Renal pelvis (tissue), 4 donors: ENCODE data around the gene GMDS. TPM values are rescaled to one million over a fixed set of nuclear protein-coding genes. Genes with fewer than 3 reads are reported as not detected.

Source experiments
- DNase-seq: peaks from one replicate; pipeline ENCODE4 v3.0.0-alpha.2; 2013
- polyA plus RNA-seq, 3 donors: library from polyadenylated mRNA; unstranded; fragments of 120-200 nt; gene quantifications; one replicate each; pipeline ENCODE4 v1.2.1, GENCODE V29; 2013; ENCODE audit not compliant: insufficient read length in 3 of 3

The GMDS gene
- polyA plus RNA-seq, 3 donors = 66.8 to 76.2 (median 68.5) TPM

DNA sequence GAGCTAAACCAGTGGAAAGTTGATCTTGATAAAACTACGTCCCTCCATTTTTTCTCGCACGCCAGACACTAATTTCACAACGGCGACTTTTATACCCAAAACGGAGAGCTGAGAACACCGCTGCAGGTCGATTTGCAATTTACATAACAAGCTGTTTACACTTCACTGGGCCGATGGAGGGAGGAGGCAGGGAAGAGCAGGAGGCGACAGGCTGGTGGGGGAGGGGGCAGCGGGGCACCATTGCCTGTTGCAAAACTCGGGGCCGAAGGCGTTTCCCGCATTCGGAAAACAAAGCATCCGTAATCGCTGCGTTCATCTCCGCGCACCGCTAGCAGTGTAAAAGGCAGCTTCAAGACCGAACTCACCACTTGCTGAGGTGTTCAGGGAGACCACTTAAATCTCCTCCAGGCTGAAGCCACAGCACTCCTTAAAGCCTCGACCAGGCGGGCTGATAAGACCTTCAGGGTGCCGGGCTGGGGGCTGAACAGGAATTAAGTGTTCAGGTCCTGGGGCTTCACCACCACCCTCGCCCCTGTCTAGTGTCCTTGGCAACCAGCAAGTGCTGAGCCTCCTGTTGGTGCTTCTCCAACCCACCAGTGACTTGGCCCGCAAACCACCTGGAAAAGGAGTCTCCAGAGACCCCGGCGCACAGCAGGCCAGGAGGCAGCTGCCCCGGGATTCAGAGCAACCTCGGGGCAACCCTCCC is 637.7 kb downstream of the GMDS start:
- no peak for DNase-seq

DNA sequence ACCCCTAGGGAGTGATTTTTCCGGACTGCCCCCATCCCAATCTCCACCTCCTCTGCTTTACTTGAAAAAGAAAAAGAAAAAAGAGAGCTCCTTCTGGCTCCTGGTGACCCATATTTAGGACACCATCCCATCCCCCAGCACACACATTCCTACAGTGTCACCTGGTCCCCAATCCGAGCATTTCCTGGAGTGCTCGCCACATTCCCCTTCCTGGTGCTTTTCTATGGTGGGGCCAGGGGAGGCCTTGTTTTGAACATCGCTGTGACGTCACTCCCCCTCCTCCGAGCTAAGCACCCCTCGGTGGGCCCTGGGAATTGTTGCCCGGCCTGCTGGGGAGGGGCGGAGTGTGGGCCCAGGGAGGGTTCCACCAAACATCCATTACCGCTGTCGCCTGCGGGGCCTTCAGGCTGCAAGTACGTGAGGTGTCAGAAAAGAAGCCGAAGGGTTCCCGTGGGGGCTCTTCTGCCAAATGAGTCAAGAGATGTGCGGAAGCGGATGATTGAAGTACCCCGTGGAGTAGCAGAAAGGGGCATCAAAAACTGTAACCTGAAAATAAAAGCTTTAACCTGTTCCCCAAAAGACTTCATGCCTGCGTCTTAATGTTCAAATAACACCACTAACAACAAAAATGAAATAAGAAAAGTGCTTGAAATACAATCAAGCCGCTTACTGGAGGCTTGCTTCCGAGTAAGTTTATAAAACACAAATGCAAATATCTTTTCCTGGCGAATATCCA is 638.5 kb downstream of the GMDS start:
- no peak for DNase-seq

DNA sequence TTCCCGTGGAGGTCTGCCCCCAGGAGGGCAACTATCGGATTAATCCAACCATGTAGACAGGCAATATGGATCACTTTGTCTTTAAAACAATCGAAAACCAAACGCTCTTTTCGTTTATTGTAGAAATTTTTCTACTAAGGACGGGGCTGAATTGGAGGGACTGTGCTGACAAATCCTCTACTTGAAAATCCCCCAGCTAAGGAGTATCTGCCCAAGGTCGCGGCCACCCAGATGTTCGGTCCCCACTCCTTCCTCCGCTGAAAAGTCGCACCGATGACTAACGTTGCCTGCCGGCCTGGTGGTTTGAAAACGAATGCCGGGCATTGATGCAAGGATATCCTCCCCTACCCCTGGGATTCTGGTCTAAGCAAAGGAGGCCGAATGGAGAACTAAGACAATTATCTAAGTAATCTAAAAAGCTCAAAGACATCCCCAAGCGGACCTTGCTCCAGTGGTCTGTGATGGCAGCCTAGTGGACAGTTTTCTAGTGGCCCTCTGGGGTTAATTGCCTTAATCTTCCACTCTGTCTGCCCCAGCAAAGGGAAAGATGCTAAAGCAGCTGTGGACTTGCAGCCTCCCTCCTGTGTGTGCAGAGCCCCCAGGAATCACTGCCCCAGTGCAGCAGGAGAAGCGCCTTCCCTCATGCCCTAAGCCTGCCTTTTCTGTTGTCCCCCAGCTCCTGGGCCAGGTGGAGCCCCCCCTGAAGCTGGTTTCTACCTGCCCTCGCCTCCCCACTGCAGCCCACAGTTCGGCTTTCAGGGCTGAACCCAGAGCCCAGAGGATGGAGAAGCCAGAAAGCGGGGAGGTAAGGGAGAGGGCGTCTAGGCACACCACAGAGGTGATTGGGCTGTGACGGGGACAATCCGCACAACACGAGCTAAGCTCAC is 639.3 kb downstream of the GMDS start:
- DNase-seq = no peak

DNA sequence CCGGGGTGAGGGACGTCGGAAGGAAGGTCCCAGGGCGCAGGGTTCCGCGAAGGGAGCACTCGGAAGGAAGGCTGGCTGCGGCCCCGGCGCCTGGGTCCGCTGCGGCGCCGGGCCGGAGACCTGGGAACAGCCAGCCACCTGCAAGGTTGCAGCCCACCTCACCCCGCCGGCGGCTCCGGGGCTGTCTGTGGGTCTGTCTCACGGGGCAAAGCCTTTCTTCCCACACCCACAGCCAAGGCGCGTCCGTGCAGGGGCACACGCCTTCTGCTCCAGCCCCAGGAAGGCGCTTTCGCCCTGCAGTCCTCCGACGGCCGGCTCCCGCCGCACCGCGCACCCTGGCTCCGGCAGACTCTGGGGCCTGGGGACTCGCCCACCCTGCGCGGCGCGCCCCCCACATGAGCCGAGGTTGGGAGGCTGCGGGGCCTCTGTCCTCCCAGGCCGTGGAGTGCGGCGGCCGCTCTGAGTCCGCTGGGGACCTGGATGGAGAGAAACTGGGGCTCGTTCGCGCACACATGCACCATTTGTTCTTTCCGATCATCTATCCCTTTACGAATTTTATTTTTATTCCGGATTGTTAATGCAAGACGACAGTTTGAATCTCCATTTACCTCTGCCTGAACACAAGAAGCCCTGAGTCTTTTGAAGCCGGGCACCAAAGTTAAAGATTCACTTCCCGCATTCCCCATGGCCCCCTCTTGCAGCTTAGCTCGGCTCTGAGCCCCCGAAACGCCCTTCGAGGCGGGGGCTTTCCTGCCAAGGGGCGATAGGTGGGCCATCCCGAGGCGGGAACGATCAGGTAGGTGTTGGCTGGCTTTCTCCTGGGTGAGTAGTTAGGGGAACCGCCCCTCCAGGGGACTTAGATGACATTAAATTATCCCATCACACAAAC is 640.2 kb downstream of the GMDS start:
- DNase-seq = no peak

DNA sequence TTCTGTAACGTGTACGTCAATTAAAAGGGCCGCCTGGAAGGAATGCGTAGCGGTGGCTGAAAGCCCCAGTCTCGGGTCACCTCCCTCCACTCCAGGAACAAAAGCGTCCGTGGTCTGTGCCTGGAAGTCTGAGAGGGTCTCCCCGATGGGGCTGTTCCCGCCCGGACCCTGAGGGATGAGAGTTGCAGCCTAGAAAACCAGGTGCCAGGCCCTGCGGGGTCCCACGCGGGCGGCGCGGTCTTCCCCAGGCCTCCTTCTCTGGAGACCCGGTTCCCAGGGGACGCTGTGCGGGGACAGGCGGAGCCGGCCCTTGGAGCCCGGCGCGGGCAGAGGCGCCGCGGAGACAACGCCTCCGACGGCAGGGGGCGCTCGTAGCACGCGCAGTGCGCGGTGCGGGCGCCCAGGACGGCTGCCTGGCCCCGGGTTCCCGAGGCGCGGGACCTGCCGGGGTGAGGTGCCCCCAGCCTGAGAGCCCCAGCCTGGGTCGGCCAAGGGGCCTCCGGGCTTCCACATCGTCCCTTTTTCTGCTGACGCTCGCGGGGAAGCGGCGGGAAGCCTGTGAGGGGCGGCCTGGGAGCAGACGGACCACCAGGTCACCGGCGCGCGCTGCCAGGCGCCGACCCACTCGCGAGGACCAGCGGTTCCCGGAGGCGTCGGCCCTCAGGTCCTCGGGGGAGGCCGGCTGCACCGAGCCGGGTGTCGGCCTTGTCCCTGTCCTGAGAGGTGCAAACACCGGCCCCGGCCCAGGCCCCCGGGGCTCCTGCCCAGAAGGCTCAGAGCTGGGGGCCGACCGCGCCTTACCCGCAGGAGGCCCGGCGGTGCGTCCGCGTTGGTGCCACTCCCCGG is 641.0 kb downstream of the GMDS start:
- no peak for DNase-seq

DNA sequence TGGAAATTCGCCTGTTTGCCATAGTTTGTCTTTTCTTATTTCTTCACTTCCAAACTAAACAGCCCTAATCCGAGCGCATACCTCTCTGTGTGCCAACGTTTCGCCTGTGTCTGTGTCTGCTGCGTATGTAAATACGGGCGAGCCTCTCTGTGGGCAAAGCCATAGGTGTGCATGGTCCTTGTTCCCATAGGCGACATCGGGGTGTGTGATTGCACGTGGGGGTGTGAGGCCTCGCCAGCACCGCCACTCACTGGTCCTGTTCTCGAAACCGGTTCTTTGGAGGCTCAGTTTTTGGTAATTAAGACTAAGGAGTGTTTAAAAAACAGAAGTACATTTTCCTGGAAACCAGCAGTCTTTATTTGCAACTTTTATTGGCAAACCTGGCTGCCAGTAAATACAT is 641.7 kb downstream of the GMDS start:
- no peak for DNase-seq

DNA sequence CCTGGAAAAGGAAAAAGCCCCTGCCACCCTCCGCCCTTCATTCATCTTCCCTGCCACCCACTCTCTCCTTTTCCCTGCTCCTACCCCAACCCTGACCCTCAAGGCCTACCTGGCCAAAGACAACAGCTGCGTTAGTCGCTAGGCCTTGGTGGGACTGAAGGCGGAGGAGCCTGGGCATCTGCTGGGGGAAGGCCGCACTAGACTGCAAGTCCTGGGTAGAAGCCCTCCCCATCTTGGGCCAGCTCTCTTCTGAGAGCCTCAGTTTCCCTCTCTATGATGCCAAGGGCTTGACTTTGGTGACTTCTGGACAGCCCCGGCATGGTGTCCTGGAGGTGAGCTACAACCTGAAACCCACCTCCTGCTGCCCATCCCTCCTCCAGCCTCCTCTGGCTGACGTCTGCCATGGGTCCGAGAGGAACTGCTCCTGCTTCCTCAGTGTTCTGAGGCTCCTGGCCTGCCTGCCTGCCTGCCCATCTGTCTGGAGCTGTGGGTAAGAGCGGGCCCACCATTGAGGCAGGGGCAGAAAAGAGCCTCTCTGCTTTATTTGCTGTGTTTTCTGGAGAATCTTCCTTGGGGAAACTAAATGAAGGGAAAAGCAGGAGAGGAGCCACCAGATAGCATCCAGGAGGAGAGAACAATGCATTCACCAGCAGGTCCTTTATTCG is 643.2 kb downstream of the GMDS start:
- DNase-seq = no peak

DNA sequence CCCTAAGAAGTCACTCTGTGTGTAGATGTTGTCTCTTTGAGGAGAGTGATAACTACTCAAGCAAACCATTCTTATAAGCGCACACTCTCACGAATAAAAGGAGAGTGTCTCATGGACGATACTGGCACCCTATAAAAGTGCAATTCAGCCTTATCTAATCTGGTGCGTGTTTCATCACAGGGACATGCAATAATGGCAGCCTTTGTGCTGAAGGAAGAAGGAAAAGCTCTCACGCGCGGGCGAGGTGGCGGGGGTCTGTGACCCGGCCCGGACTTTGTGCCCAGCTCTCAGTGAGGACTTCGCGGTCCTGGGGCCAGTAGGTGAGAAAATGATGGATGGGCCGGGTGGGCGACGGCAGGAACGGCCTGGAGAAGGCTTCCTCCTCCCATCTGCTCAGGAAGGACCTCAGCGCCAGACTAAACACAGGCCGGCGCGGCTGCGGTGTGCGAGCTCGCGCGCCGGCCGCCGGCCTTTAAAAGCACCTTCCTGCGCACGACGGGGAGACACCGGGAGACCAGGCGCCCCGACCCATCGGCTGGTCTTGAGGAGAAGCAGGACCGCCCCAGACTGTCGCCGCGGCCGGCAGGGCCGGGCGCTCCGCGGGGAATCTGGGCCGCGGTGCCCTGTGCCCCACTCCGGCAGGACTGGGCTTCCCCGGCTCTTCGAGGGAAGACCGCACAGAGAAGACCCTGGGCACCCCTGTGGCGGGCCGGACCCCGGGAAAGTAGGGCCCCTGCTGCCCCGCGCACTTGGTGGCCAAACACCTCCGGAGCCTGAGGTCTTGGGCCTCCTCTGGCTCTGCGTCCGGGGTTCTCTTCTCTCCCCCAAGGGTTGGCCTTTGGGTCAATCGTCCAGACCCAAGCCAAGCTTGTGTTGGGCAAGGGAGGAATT is 644.0 kb downstream of the GMDS start:
- DNase-seq = no peak

DNA sequence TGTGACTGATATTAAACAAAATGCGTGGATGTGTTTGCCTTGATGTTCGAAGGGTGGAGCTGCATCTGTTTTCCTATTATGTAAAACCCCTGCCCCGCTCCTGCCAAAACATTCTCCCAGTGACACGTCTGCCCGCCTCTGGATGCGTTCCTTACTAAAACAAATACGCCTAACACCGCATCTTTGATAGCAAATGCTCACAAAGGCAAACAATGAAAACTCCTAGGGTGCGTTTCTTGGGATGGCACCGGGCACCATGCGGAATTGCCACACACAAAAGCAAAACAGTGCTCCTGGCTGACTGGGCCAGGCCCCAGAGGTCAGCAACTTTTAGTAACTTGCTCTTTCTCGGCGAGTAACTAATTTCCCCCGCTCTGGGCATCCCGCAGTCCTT is 644.6 kb downstream of the GMDS start:
- DNase-seq = no peak

DNA sequence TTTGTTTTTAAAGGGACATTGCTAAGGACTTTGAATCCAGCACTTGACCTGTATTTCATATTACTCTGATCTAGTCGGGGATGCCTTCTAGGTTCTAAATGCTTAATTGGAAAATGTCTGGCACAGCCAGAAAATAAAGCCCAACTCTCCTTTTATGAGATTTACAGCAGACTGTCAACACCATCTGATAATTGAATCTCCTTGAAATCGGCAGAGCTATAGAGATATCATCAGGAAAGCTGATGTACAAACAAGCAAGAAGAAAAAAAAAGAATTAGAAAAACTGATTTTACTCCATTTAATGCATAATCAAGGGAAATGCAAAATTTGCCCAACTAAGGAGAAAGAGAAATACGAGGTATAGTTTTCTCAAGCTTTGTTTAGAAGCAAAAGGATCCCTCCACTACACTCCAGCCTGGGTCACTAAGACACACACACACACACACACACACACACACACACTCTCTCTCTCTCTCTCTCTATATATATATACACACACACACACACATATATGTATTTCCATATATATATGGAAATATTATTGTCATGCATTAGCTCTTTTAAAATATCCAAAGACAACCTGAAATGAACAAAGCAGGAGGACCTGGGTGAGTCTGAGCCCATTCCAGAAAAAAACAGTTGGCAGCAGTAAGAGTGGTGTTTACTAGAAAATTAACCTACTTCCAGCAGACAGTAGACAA is 645.2 kb downstream of the GMDS start:
- no peak for DNase-seq

DNA sequence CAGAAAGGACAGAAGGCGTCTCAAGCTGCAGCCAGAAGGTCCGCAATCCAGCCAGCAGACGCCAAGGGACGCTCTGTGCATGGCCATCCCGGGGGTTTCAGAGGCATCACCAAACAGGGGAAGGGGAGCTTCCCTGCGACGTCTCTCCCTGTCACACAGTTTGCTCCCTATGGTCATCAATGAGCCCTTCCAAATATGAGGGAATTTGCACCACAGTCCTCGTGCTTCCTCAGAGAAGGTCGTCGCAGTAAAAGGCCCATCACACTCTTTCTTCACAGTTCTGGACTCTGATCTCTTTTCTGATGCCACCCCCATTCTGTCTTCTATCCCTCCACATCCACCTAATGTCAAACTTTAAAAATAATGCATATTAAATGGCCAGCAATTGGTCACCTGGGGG is 645.9 kb downstream of the GMDS start:
- no peak for DNase-seq

DNA sequence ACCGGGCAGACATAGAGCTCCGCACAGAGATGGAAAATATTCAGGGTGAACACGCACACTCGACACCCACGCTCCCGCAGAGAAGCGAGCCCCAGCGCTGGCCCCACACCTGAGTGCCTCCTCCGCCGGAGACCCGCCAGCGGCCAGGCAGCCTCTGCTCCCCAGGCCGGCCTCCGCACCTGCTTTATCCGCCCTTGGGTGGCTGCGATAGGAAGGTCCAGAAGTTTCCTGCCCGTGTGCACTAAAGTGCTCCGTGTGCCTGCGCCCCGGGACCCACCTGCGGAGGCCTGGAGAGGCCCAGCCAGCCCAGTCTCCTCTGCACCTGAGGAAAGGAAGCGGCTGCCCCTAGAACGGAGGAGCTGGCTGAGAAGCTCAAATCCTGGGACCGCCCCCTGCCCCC is 646.5 kb downstream of the GMDS start:
- no peak for DNase-seq

DNA sequence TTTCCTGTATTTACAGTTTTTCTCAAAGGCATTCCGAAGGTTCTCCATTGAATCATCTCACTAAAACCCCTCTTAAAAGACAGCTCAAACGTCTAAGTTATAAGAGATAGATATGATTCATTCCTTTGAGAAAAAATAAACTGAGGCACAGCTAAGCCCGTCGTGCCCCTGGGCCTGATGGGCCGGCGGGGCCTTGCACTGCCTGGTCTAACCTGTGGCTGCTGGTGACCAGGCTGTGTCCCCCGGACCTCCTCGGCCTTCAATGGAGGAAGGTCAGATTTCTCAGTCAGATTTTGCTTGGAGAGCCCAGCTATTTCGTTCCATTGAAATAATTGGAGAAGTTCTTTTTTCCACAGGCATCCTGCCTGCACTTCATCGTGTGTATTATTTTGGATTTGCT is 647.0 kb downstream of the GMDS start:
- DNase-seq = no peak

DNA sequence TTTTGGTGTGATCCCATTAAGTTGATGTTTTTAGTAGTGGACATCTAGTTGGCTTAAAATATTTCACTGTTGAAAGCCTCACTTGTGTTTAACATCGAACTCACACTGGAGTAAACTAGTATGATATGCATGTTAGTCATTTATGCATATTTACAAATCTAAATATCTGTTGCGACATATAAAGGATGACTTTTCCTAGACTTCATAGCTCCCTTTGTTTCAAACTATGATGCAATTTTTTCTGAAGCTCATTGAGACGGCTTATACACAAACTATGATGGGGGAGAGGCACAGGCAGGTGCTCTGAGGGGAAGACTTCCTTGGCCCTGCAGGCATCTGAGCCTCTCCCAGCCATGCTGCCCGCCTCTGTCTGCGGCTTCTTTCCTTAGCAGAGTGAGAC is 647.5 kb downstream of the GMDS start:
- DNase-seq = no peak

DNA sequence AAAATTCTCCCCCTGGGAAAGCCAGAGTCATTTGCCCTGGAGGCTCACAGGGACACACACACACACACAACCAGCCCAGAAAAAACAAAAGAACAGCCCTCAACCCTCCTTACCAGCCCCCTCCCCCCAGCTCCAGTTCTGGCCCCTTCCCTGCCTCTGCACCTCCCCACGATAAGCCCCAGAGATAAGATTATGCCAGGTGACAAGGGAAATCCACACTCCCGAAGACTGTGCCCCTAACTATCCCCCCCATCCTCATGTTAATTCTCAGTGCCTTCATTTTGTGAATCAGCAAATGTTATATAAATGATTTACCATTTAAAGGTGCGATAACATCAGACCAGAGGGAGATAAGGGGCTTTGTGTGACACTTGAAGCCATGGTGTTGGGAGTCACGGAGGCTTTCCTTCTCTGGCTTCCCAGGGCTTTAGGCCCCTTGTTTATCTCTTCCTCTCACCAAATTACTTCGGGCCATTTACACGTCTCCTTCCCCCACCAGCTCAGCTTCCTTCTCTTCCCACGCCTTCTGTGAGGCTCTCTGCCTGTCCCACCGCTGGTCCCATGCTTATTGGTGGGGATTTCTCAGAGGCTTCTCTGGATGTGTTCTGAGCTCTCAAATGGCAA is 648.2 kb downstream of the GMDS start:
- DNase-seq = no peak

DNA sequence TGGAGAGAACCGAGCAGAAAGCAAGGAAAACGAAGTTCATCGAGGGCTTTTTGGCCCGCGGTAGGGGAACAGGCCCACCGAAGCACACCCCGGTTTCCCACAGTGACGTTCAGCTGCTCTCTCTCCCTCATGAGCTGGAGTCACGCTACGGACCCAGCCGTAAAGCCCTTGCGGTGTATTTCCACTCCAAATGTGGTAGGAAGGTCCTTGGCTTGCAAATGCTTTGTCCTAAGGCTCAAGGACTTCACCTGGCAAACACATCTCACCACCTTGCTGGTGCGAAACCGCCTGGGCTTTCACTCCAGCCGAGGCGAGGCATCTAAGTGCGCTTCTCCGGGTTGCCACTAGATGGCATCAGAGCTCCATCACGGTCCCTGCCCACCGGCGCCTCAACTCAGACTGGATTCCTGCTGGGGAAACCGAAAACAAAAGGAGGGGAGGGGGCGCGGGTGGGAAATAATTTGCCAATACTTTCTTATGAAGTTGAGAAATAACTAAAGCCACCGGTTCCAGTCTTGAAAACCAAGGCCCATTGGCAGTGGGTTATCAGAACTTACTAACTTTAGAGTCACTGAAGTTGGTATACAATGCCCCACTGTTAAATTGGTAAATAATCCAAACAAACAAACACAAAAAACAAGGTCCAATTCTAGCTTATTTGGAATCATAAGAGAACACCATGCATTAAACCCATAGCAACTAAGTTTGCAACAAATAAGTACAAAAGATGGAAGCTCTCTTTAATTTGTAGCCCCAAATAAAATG is 649.1 kb downstream of the GMDS start:
- no peak for DNase-seq
